GM12878 (cell line): ENCODE data around the gene MMP14. TPM values are rescaled to one million over a fixed set of nuclear protein-coding genes. Genes with fewer than 3 reads are reported as not detected.

Source experiments
- ATAC-seq: fragments of 200-7000 bp; cut with Tn5 transposase; 3 replicates; pipeline ENCODE4 v1.9.1; 2020; ENCODE audit warnings: mild to moderate bottlenecking, moderate library complexity
- BruUV-seq: library from RNA; stranded (reverse); fragments of 400-500 nt; replicated peaks from 2 replicates; lab custom pipeline; 2021; lab: Mats Ljungman, UMichigan
- CTCF ChIA-PET: fragments of 300-600 bp; sonication (Branson Sonifier 250); formaldehyde crosslinking; extraction: SDS; loops from one replicate; lab custom pipeline; 2021; ENCODE audit warnings: inconsistent platforms; lab: Yijun Ruan, JAX
- POLR2A ChIA-PET: fragments of 350-600 bp; formaldehyde crosslinking; extraction: SDS; loops from one replicate; lab custom pipeline; 2021; ENCODE audit warnings: inconsistent platforms; lab: Charles Lee
- RAD21 ChIA-PET: fragments of 300-600 bp; sonication (Branson Sonifier 250); formaldehyde crosslinking; loops from one replicate; lab custom pipeline; 2023; ENCODE audit warnings: antibody characterized with exemption; ENCODE audit not compliant: unreplicated experiment; lab: Charles Lee
- SMC1A ChIA-PET: fragments of 300-600 bp; sonication (Branson Sonifier 250); formaldehyde crosslinking; loops from one replicate; lab custom pipeline; 2023; ENCODE audit not compliant: unreplicated experiment, uncharacterized antibody; lab: Charles Lee
- DNase-seq: peaks from one replicate; pipeline ENCODE4 v3.0.0-alpha.2; 2011; ENCODE audit warnings: low read depth, low spot score
- FAIRE-seq: peaks from 3 replicates; lab custom pipeline; 2011; peaks lifted over from hg19 to GRCh38; lab: Jason Lieb, UNC
- H2AFZ ChIP-seq: 2 replicates; pipeline ENCODE4 v1.6.0; 2011; ENCODE audit warnings: low read depth, low read length, control low read depth; ENCODE audit not compliant: control insufficient read depth
- H3K27ac ChIP-seq: 2 replicates; pipeline ENCODE4 v1.5.1; 2011; ENCODE audit warnings: control low read depth; ENCODE audit not compliant: control insufficient read depth, insufficient read depth
- H3K27me3 ChIP-seq, 2 experiments: replicated peaks in 1 of 2; 2 replicates each; pipeline versions ENCODE4 v1.6.0 to v1.6.1; 2011; ENCODE audit warnings: low read length in 1 of 2; ENCODE audit not compliant: control insufficient read depth in 2 of 2, insufficient read depth in 2 of 2
- H3K36me3 ChIP-seq, 2 experiments: 2 replicates each; pipeline ENCODE4 v1.5.1; 2011; ENCODE audit warnings: low read length in 1 of 2; ENCODE audit not compliant: control insufficient read depth in 2 of 2, insufficient read depth in 2 of 2
- H3K4me1 ChIP-seq: 2 replicates; pipeline ENCODE4 v1.6.1; 2011; ENCODE audit warnings: mild to moderate bottlenecking, low read length, moderate library complexity, mixed read lengths; ENCODE audit not compliant: control insufficient read depth, insufficient read depth
- H3K4me2 ChIP-seq: 2 replicates; pipeline ENCODE4 v1.6.0; 2011; ENCODE audit warnings: control low read depth; ENCODE audit not compliant: control insufficient read depth, insufficient read depth
- H3K4me3 ChIP-seq: fragments of 200-600 bp; sonication (generic); 2 replicates; pipeline ENCODE4 v1.5.1; 2016
- H3K79me2 ChIP-seq: 2 replicates; pipeline ENCODE4 v1.6.0; 2011; ENCODE audit warnings: low read length; ENCODE audit not compliant: control insufficient read depth, insufficient read depth
- H3K9ac ChIP-seq: 2 replicates; pipeline ENCODE4 v1.8.0; 2011; ENCODE audit warnings: low read length, control low read depth, mixed read lengths; ENCODE audit not compliant: control insufficient read depth, insufficient read depth
- H3K9me3 ChIP-seq: replicated peaks from 3 replicates; pipeline ENCODE4 v1.5.1; 2011; ENCODE audit warnings: mild to moderate bottlenecking, low read length; ENCODE audit not compliant: control insufficient read depth, insufficient read depth
- H4K20me1 ChIP-seq: 2 replicates; pipeline ENCODE4 v1.6.0; 2011; ENCODE audit not compliant: control insufficient read depth, insufficient read depth
- CBX3 ChIP-seq: fragments of 200-600 bp; sonication (generic); IDR thresholded peaks from 2 replicates; pipeline ENCODE4 v1.6.1; 2016; ENCODE audit warnings: low read depth, borderline replicate concordance
- CHD1 ChIP-seq: IDR thresholded peaks from 2 replicates; pipeline ENCODE4 v1.6.1; 2012; ENCODE audit warnings: low read depth, low read length, improper control_type of control experiment
- ETV6 ChIP-seq, 2 experiments: fragments of 450-650 bp in 1 of 2; IDR thresholded peaks in 1 of 2; conservative IDR thresholded peaks in 1 of 2; 2 replicates each; pipeline ENCODE4 v1.6.1; 2014; ENCODE audit warnings: antibody characterized with exemption in 1 of 2, borderline replicate concordance in 1 of 2, low read depth in 1 of 2, mild to moderate bottlenecking in 1 of 2, moderate library complexity in 1 of 2
- FOS ChIP-seq: IDR thresholded peaks from 3 replicates; pipeline ENCODE4 v1.6.1; 2011; ENCODE audit warnings: borderline replicate concordance; ENCODE audit not compliant: insufficient read length; ENCODE audit errors: extremely low read depth
- KDM1A ChIP-seq: fragments of 200-600 bp; sonication (generic); IDR thresholded peaks from 2 replicates; pipeline ENCODE4 v1.6.1; 2016; ENCODE audit warnings: borderline replicate concordance
- MEF2B ChIP-seq: fragments of 450-650 bp; IDR thresholded peaks from 2 replicates; pipeline ENCODE4 v1.6.1; 2018; ENCODE audit warnings: mild to moderate bottlenecking, moderate library complexity; ENCODE audit not compliant: partially characterized antibody, poor library complexity, severe bottlenecking
- RB1 ChIP-seq: fragments of 450-650 bp; formaldehyde crosslinking; IDR thresholded peaks from 2 replicates; pipeline ENCODE4 v1.6.1; 2017; ENCODE audit warnings: mild to moderate bottlenecking, borderline replicate concordance
- RBBP5 ChIP-seq: fragments of 200-600 bp; sonication (generic); conservative IDR thresholded peaks from 2 replicates; pipeline ENCODE4 v1.6.1; 2016
- TAF1 ChIP-seq: IDR thresholded peaks from 2 replicates; pipeline ENCODE4 v1.6.1; 2011; ENCODE audit warnings: mild to moderate bottlenecking, low read depth, low read length, borderline replicate concordance
- ZNF622 ChIP-seq: fragments of 450-650 bp; IDR thresholded peaks from 2 replicates; pipeline ENCODE4 v1.6.1; 2017; ENCODE audit warnings: mild to moderate bottlenecking, inconsistent platforms
- ZZZ3 ChIP-seq: IDR thresholded peaks from 2 replicates; pipeline ENCODE4 v1.6.1; 2011; ENCODE audit warnings: low read depth; ENCODE audit not compliant: control insufficient read depth, insufficient read length
- whole genome bisulfite sequencing: methylation state at CpG from one replicate; pipeline ENCODE4 v1.1.6; 2016; ENCODE audit warnings: low lambda C conversion rate; ENCODE audit not compliant: insufficient replicate concordance, insufficient coverage; ENCODE audit errors: missing lambda C conversion rate; 5-methylcytosine and 5-hydroxymethylcytosine counted together
- in situ Hi-C: fragments of 300-500 bp; cut with MboI; formaldehyde crosslinking; loops from 9 replicates; pipeline ENCODE4 v1.14.3; 2018; ENCODE audit warnings: mixed read lengths
- intact Hi-C: fragments of 100-400 bp; cut with micrococcal nuclease; formaldehyde crosslinking; loops from one replicate; pipeline ENCODE4 v1.14.2; 2022; ENCODE audit not compliant: unreplicated experiment
- polyA plus RNA-seq, 11 experiments: library from polyadenylated mRNA; depleted of rRNA in 4 of 11; unstranded in 6 of 11; stranded (reverse) in 5 of 11; fragments of >200 nt; fragmentation: Nextera tagmentation in 4 of 11; fragmentation: Illumina TruSeq in 1 of 11; extraction: Ambion mirVana in 4 of 11; extraction: Trizol in 1 of 11; gene quantifications; 1 replicate in 1 of 11; 2 replicates in 10 of 11; pipeline versions ENCODE4 v1.2.1 to v1.2.3, GENCODE V29; 2011 to 2016; ENCODE audit warnings: inconsistent platforms in 2 of 11, missing spikeins in 2 of 11, low read depth in 1 of 11
- total RNA-seq, 4 experiments: library from RNA; depleted of rRNA in 3 of 4; stranded (reverse); fragments of >200 nt in 3 of 4; fragmentation: Illumina TruSeq in 1 of 4; extraction: Trizol in 1 of 4; gene quantifications; 2 replicates each; pipeline versions ENCODE4 v1.2.1 to v1.2.3, GENCODE V29; 2013 to 2021
- TF ChIP-seq, protein P1 (sequence below): IDR thresholded peaks from 2 replicates; pipeline ENCODE4 v1.6.1; 2011; ENCODE audit warnings: borderline replicate concordance, low read depth, mild to moderate bottlenecking, moderate library complexity, mixed read lengths, low read length; ENCODE audit not compliant: insufficient read depth; ENCODE audit errors: extremely low read length
- TF ChIP-seq, protein P2 (sequence below): IDR thresholded peaks from 2 replicates; pipeline ENCODE4 v1.6.1; 2011; ENCODE audit warnings: low read depth, mild to moderate bottlenecking, low read length, moderate library complexity, borderline replicate concordance; ENCODE audit errors: extremely low read depth

Gene MMP14
- total and polyA plus RNA-seq, 10 of the 15 experiments (the other 5 are each of a cell fraction or from before 2014, with no cell fraction given), result 0.31 to 1.9 (median 0.70) TPM; not detected in 2

DNA sequence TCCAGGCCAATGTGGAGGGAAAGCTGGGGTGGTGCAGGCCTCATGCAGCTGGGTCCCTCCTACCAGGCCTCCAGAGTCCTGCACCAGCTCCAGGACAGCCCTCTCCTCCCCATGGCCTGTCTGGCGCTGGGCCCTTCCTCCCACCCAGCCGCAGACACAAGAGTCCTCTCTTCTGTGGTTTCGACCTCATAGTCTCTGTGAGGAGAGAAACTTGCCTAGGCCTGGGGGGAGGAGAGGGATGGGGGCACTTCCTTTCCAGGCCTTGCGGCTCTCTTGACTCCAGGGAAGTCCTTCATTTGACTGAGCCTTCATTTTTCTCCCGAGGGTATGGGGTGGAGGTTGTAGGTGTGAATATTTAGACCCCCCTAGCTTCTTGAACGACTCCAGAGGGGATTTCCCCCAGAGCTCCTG lies 2.3 kb downstream of the MMP14 start (continued):
- TF ChIP-seq KDM1A, result no peak
- TF ChIP-seq TAF1, result no peak
- no peak for TF ChIP-seq ZZZ3

DNA sequence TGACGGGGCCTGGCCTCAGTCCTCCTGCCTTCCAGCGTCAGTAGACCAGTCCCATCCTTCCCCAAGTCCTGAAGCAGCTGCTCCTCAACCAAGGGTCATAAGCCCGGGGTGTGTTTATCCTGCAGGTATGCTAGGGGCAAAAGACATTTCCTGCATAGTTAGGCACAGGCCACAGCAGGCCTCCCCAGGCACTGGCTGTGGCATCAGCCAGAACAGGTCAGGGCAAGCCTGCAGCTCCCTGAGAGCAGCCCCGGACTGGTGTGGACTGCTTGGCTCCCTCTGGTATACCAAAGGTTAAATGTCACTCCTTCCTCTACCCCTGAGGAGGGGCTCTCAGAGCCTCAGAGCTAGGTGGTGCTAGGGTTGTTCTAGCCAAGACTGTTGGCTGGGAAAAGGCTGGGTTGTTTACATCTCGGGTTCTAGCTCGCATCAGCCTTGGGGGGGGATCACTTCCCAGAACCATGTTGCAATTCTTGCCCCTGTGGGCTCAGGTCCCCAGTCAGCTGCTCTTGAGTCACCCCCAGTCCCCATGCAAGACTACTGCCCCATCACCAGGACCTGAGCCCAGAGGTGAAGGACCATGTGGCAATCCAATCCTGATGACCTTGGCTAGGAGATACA lies 2.9 kb downstream of the MMP14 start:
- Histone ChIP-seq H3K27me3 (no peaks in the 10 kb centered on the region), H3K4me1 (peaks cover 21% of the 10 kb centered on the region), H4K20me1 (no peaks in the 10 kb centered on the region), H3K79me2 (no peaks in the 10 kb centered on the region), H3K36me3 (peaks cover 0 to 4% of the 10 kb centered on the region in 2 experiments; a peak in 2 of 4 replicates), H3K9me3 (no peaks in the 10 kb centered on the region), H3K27ac (0 out of 2 replicates have a peak overlapping the region, but pooled peaks have one; percentile 24)
- DNase-seq, result no peak
- 76% methylated on average over 6 of the region's 6 CpGs for WGBS
- in situ Hi-C loops, result no loop called here
- CTCF ChIA-PET, result interaction anchor here (0.7 to 3.7 kb wide), 6 partner anchors 9 to 65 kb away, joined by 3 to 25 read pairs (median 3); no protein-coding TSS in a partner anchor
- peak; percentile 52 for FAIRE-seq
- RAD21 ChIA-PET, result interaction anchor here (0.5 to 2.6 kb wide), 3 partner anchors 16 to 253 kb away, joined by 3 to 10 read pairs (median 3); no protein-coding TSS in a partner anchor
- intact Hi-C loops, result no loop called here
- ATAC-seq, result peak; percentile 62
- no peak for TF ChIP-seq MEF2B
- TF ChIP-seq, protein P1, sequence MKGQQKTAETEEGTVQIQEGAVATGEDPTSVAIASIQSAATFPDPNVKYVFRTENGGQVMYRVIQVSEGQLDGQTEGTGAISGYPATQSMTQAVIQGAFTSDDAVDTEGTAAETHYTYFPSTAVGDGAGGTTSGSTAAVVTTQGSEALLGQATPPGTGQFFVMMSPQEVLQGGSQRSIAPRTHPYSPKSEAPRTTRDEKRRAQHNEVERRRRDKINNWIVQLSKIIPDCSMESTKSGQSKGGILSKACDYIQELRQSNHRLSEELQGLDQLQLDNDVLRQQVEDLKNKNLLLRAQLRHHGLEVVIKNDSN, result no peak
- TF ChIP-seq CBX3, result no peak
- TF ChIP-seq RB1, result no peak
- no peak for TF ChIP-seq ETV6 (conservative IDR thresholded peaks at IDR 0.05 in 1 of 2, IDR thresholded peaks at IDR 0.05 in 1 of 2; ENCODE audit: borderline replicate concordance in 1 of 2, low read depth in 1 of 2)
- no peak for TF ChIP-seq CHD1
- TF ChIP-seq ZNF622, result no peak
- no peak for TF ChIP-seq FOS
- TF ChIP-seq RBBP5, result no peak
- TF ChIP-seq, protein P2, sequence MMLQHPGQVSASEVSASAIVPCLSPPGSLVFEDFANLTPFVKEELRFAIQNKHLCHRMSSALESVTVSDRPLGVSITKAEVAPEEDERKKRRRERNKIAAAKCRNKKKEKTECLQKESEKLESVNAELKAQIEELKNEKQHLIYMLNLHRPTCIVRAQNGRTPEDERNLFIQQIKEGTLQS, result no peak
- TF ChIP-seq, all 136 proteins: peak for 0
- Histone ChIP-seq H3K4me2 (no peak overlapping the region; the same call in 1 of the 2 replicates), H3K4me3 (no peak overlapping the region), H3K9ac (peak overlapping the region; percentile 4; the same call in 1 of the 2 replicates), H2AFZ (no peak overlapping the region)
- POLR2A ChIA-PET, result interaction anchor here (0.6 to 1.7 kb wide), 4 partner anchors 26 to 231 kb away, joined by 4 read pairs; no protein-coding TSS in a partner anchor
- SMC1A ChIA-PET, result interaction anchor here (0.8 to 2.4 kb wide), 9 partner anchors 9 to 269 kb away, joined by 3 to 8 read pairs (median 4); no protein-coding TSS in a partner anchor
- BruUV-seq, result no TSS peak
